Esophagus squamous epithelium (tissue), 5 donors: ENCODE measurements around the gene LCE6A. TPM values are rescaled to one million over a fixed set of nuclear protein-coding genes. Genes with fewer than 3 reads are reported as not detected.

Source experiments
- DNase-seq: peaks from one replicate; lab custom pipeline; 2025; lab: John Stamatoyannopoulos, UW
- H3K27ac ChIP-seq, 4 donors: fragments of 200-600 bp; sonication (generic); one replicate each; pipeline ENCODE4 v1.5.1; 2016 to 2019; ENCODE audit warnings: mild to moderate bottlenecking in 1 of 4
- H3K27me3 ChIP-seq, 4 donors: fragments of 200-600 bp; sonication (generic); 1 replicate in 3 of 4; 2 replicates in 1 of 4; pipeline versions ENCODE4 v1.5.1 to v1.6.0; 2017 to 2021; ENCODE audit warnings: antibody characterized with exemption in 1 of 4
- H3K36me3 ChIP-seq, 3 donors: fragments of 200-600 bp; sonication (generic); one replicate each; pipeline ENCODE4 v1.5.1; 2016 to 2019
- H3K4me1 ChIP-seq, 3 donors: fragments of 200-600 bp; sonication (generic); one replicate each; pipeline ENCODE4 v1.5.1; 2017 to 2019
- H3K4me3 ChIP-seq, 4 donors: fragments of 200-600 bp; sonication (generic); 1 replicate in 3 of 4; 2 replicates in 1 of 4; pipeline ENCODE4 v1.5.1; 2016 to 2019; ENCODE audit warnings: mild to moderate bottlenecking in 2 of 4, moderate library complexity in 1 of 4
- H3K9me3 ChIP-seq, 3 donors: fragments of 200-600 bp; sonication (generic); one replicate each; pipeline ENCODE4 v1.5.1; 2016 to 2019
- CTCF ChIP-seq, 6 experiments: fragments of 450-650 bp in 4 of 6; fragments of 200-600 bp in 2 of 6; sonication (generic) in 2 of 6; IDR thresholded peaks; one replicate each; pipeline ENCODE4 v1.5.1; 2016 to 2019; ENCODE audit warnings: antibody characterized with exemption in 6 of 6, mild to moderate bottlenecking in 4 of 6, moderate library complexity in 4 of 6
- POLR2A ChIP-seq, 4 donors: fragments of 450-650 bp; IDR thresholded peaks; one replicate each; pipeline ENCODE4 v1.6.1; 2017; ENCODE audit warnings: antibody characterized with exemption in 4 of 4, mild to moderate bottlenecking in 4 of 4, moderate library complexity in 3 of 4
- WGBS, 2 donors: methylation state at CpG; one replicate each; pipeline ENCODE4 v1.1.5; 2018; 5-methylcytosine and 5-hydroxymethylcytosine counted together
- intact Hi-C: fragments of 100-400 bp; cut with DNase I; formaldehyde crosslinking; loops from one replicate; pipeline ENCODE4 v1.15.0; 2022
- total RNA-seq, 4 donors: library from RNA; depleted of rRNA; stranded (reverse); fragments of >200 nt; gene quantifications; one replicate each; pipeline ENCODE4 v1.1.0, GENCODE V29; 2016
- donor health status: DM: yes; HTN: yes; CAD: no.

The LCE6A gene
- total RNA-seq, 4 donors from 2014 or later = not detected

GRCh38 chr1:152811050-152811449, 31.6 kb upstream of the LCE6A start:
- Histone ChIP-seq H3K36me3 (no peaks in the 10 kb centered on the region), H3K9me3 (no peaks in the 10 kb centered on the region), H3K27me3 (no peaks in the 10 kb centered on the region), H3K4me1 (peaks cover 0 to 17% (median 5%) of the 10 kb centered on the region in 3 donors), H3K27ac (no peak overlapping the region), H3K4me3 (no peak overlapping the region)
- WGBS, 2 donors = 31 to 41% methylated on average over 2 of the region's 2 CpGs
- intact Hi-C loops = no loop called here
- DNase-seq = no peak
- TF ChIP-seq POLR2A (IDR thresholded peaks at IDR 0.05) (no peak), CTCF (IDR thresholded peaks at IDR 0.05) (no peak)

- Histone ChIP-seq H3K9me3 (no peaks in the 10 kb centered on the region), H3K27ac (no peak within 1 kb of the TSS), H3K4me3 (no peak within 1 kb of the TSS), H3K4me1 (peaks cover 0 to 11% (median 0%) of the 10 kb centered on the region in 3 donors), H3K36me3 (no peaks in the 10 kb centered on the region), H3K27me3 (no peaks in the 10 kb centered on the region)
- TF ChIP-seq CTCF (IDR thresholded peaks at IDR 0.05) = no peak
- intact Hi-C loops = no loop called here
- WGBS, 2 donors = 74 to 81% methylated on average over 2 of the region's 2 CpGs
- DNase-seq = no peak
Measured at GRCh38 chr1:152811671-152812070, 31.0 kb upstream of the LCE6A start, which contains the start of gene LCE1B. Gene LCE1B (plus strand): TSS chr1:152811971. CDS start chr1:152812447, 476 bp downstream.

GRCh38 chr1:152817309-152817708, 25.3 kb upstream of the LCE6A start:
- no peak for DNase-seq
- H3K4me3 ChIP-seq = no peak overlapping the region
- no peaks in the 10 kb centered on the region for H3K9me3 ChIP-seq
- no peaks in the 10 kb centered on the region for H3K27me3 ChIP-seq
- no peak for TF ChIP-seq POLR2A (IDR thresholded peaks at IDR 0.05)
- no peak for TF ChIP-seq CTCF (IDR thresholded peaks at IDR 0.05)
- no peaks in the 10 kb centered on the region for H3K4me1 ChIP-seq
- H3K27ac ChIP-seq = no peak overlapping the region
- intact Hi-C loops = no loop called here
- 26 to 50% methylated on average over 6 of the region's 6 CpGs for WGBS, 2 donors
- H3K36me3 ChIP-seq = no peaks in the 10 kb centered on the region

- Histone ChIP-seq H3K36me3 (no peaks in the 10 kb centered on the region), H3K4me1 (no peaks in the 10 kb centered on the region), H3K4me3 (no peak overlapping the region), H3K27me3 (no peaks in the 10 kb centered on the region), H3K27ac (no peak overlapping the region), H3K9me3 (no peaks in the 10 kb centered on the region)
- intact Hi-C loops = no loop called here
- no peak for TF ChIP-seq POLR2A (IDR thresholded peaks at IDR 0.05)
- no peak for TF ChIP-seq CTCF (IDR thresholded peaks at IDR 0.05)
- 46 to 58% methylated on average over 5 of the region's 5 CpGs for WGBS, 2 donors
- no peak for DNase-seq
Measured at GRCh38 chr1:152823294-152823693, 19.4 kb upstream of the LCE6A start.

GRCh38 chr1:152824964-152825363, 17.7 kb upstream of the LCE6A start:
- TF ChIP-seq CTCF (IDR thresholded peaks at IDR 0.05) (no peak), POLR2A (IDR thresholded peaks at IDR 0.05) (no peak)
- intact Hi-C loops = no loop called here
- Histone ChIP-seq H3K9me3 (no peaks in the 10 kb centered on the region), H3K36me3 (no peaks in the 10 kb centered on the region), H3K4me1 (no peaks in the 10 kb centered on the region), H3K27me3 (no peaks in the 10 kb centered on the region), H3K27ac (no peak overlapping the region), H3K4me3 (no peak overlapping the region)
- no peak for DNase-seq
